HG03103 (cell line): ENCODE results near the gene CDHR3.

Experiments used
- ATAC-seq: cut with Tn5 transposase; IDR thresholded peaks from one replicate; pipeline ENCODE4 v1.9.1; 2021; ENCODE audit warnings: low read depth; ENCODE audit not compliant: unreplicated experiment

Gene CDHR3

GRCh38 chr7:106047818-106048705 lies 85.0 kb downstream of the CDHR3 start:
- no peak for ATAC-seq

GRCh38 chr7:106048706-106049020 lies 85.6 kb downstream of the CDHR3 start:
- no peak for ATAC-seq

DNA sequence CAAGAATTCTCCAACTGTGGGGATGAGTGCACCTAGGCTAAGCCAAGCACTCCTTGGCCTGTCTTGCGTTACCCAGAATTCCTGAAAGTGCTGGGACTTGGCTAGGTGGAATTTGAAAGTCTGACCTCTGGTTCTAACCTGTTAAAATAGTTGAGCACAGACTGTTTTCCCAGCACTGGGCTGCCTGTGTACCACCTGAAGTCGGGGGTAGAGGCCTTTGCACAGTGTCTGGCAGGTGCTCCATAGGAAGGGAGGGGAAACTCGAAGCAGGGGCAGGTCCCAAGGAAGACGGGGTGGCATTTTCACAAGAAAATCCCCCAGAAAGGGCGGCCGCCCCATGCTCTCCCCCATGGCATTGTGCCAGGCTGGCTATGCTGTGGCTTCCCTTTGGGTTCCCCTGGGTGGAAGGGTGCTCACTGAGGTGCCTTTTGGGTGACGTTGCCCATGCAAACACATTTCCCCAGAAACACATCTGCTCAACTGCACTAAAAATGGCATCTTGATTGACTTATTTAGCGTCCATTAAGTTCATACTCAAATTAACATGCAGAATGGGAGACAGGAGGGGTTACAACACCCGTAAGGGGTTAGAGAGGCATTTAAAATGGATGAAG lies 86.2 kb downstream of the CDHR3 start:
- ATAC-seq: no peak

DNA sequence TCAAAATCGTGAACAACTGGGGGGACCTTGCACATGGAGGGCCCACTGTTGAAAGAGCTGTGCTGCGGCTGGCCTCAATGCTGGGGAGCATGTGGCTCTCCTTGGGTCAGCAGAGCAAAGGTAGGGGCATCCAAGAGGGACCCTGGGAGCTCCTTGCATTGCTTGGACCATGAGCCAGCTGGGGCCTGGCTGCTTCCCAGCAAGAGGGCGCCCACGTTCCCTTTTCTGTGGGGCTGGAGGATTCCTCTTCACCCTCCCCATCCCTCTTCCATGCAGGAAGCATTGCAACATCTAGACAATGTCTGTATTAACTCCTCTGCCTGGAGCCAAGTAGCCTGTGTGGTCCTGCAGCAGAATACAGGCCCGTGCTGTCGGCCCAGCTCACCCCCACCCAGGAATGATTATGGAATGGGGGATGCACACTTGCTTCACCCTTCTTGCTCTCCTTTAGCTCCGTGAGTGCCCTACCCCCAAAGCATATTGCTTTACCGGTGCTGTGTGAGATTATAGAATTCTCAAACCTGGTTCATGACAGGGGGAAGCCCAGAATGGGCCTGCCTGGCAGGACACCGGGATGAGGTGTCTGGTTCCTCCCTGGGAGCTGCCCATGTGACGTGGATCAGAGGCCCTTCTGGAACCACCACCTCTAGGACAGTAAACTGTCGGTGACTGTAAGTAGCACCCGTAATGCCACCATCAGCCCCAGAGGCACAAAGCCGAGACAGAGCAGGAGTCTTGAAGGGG lies 87.1 kb downstream of the CDHR3 start:
- ATAC-seq: no peak

DNA sequence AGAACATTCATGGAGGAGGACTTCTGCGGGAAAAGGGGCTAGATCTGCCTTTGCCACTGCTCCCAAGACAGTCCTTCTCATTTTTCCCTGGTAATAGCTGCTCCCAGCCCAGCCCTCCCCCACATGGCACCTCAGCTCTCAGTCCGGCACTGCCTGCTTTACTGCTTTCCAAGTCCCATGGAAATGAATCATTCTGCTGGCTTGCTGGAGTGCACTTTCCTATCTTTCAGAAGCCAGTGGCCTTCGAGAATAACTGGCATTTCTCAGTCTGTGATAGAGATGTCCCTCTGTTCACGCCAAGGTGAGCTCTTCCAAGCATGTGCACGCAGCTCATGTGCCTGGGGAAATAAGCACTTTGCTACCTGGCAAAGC lies 87.7 kb downstream of the CDHR3 start:
- ATAC-seq: no peak

- no peak for ATAC-seq
These were observed 89.6 kb downstream of the CDHR3 start for GRCh38 chr7:106052681-106053080.

- ATAC-seq: no peak
These were observed 90.0 kb downstream of the CDHR3 start for GRCh38 chr7:106053109-106053508.

GRCh38 chr7:106054156-106054910 lies 91.3 kb downstream of the CDHR3 start:
- ATAC-seq: no peak

DNA sequence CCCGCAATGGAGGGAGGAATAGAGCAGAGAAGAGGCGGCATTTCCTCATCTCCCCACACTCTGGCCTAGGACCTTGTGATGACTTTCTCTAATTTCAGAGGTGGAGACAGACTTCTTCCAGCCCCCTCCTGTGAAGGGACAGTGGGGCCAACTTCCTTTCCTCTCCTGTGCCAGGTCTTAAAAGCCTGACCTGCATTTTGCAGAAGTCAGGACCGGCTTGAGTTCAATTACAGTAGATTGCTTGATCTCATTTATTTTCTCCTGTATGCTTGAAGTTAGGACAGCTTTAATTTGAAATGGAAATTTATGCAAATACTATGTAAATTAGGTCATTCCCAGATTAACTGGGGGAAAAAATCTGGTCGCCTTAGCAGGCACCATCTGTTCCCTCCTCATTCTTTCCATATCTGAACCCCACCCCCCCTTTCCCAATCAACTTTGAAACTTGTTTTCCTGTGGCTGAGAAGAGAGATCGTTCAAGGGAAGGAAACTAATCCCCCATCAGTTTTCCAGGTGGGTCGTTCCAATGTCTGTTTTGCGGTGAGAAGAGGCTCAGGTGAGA lies 92.0 kb downstream of the CDHR3 start:
- ATAC-seq: no peak

GRCh38 chr7:106056513-106057203 lies 93.6 kb downstream of the CDHR3 start:
- ATAC-seq: no peak

GRCh38 chr7:106057204-106057961 lies 94.3 kb downstream of the CDHR3 start:
- no peak for ATAC-seq

DNA sequence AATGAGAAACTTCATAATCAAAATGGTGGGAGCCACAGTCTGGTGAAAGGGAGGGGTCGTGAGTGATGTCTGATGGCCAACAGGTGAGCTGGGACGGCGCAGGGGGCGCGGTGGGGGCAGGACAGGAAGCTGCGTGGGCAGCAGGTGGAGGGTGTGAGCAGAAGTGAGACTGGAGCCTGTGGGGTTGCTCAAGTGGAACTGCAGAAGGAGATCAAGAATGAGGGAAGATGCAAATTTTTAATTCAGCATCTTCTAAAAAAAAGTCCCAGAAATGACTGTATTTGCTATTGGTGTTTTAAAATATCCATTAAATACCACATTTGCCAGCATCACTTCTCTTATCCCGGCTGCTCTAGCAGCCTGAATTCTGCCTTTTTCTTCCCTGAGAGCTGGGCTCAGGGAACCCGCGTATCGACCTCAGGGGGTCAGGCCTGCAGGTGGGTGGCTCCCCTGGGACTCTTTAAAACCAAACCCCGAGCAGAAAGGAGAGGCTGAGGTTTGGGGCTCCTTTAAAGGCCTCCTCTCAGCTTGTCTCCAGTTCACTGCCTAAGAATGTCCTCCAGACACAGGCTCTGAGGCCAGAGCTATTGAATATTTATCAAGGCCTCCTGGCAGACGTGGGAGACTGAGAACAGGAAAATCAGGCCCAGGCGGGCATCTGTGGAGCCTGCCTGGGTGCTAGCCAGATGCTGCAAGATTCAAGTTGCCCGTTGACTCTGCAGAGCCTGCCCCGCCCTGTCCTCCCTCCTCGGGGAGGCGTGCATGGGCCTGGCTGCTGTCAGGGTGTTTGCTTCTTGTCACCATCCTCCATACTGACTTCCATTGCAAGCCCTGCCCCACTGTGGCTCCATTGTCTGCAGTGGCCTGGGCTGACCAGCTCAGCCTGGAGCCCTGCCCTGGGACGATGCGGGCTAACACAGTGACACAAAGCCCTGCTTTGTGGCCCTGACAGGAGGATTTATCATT lies 95.2 kb downstream of the CDHR3 start:
- peak; percentile 57 for ATAC-seq

- no peak for ATAC-seq
These were observed 95.9 kb downstream of the CDHR3 start for GRCh38 chr7:106058928-106059324.

DNA sequence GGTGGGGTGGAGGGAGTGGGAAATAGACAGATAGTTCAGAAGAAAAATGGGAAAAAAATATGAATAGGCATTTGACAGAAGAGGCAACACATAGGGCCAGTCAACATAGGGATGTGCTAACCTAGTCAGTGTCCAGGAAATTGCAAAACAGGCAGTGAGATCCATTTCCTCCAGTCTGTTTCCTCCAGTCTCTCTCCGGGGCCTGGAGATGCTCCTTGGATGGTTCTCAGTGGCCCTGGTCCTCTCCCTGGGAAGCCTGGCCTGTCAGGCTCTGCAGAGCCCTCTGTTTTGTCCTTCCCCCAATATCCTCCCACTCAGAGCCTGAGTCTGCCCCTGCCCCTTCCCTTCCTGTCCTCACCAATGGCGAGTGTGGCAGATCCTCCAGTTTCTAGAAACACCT lies 96.5 kb downstream of the CDHR3 start:
- no peak for ATAC-seq

DNA sequence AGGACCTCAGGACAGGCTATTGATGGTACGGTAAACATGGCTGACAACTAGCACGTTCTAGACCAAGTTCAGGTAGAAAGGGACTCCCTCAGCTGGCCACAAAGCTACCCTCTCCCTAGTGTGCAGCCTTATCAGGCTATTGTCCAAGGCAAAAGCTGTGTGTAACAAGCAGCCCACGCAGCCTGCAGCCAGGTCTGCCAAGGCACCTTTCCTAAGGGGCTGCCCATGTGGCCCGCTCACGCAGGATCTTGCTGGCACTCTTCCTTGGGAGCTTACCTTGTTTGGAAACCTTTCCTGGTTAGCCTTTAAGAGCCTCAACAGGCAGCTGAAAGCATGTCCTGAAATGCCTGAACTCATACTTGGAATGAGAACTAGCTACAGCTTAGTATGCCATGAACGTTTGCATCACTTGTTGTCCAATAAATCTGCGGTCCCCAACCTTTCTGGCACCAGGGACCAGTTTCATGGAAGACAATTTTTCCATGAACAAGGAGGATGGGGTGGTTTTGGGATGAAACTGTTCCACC lies 97.4 kb downstream of the CDHR3 start:
- ATAC-seq: no peak

DNA sequence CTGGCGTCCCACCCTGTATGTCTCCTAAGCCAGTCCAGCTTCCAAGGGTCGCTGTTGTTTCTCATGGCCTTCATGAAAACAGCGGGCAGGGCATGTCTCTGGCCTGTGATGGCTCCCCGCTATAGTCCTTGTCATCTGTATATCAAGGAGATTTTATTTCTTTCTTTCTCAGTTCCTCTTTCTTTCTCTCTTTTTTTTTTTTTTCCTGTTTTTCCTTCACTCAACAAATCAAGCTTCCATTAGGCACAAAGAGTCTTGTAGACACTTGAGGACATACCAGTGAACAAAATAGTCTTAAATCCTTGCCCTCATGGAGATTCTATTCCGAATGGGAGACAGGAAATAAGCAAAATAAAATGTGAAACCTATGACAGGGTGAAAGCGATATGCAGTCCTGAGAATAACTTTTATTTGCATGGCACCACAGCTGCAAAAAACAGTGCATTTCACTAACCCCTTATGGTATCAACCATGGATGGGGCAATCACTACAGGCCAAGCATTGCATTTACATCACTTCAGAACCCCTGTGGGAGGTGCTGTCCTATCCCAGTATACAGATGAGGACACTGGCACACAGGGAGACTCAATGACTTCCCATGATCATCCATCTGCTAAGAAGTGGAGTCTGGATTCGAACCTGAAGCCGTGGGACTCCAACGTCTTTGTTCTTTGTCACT lies 98.4 kb downstream of the CDHR3 start:
- no peak for ATAC-seq

DNA sequence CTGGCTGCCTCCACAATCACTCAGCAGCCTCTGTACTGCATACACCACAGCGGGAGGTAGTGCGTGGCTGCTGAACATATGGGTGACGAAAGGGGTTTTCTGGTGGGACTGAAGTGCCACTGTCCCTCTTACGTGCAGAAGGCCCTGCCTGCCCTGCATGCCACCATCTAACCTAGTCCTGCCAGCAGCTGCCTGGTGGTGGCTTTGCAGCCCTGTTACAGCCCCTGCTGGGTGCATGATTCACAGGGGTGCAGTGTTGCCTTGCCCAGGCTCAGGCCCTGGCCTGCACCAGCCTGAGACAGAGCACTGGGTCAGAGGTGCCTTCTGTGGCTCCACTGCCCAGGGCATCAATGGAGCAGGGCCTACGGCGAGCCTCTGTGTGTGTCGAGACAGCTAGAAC lies 98.9 kb downstream of the CDHR3 start:
- ATAC-seq: no peak
